Calu3 (cell line): ENCODE measurements around the gene TPH1. TPM values are rescaled to one million over a fixed set of nuclear protein-coding genes. Genes with fewer than 3 reads are reported as not detected.
"Not testable (repeated sequence)": the region's sequence is repeated elsewhere in the genome, so short reads cannot be mapped to it uniquely, and the experiment has no call there.

Experiments
- BruUV-seq: library from RNA; stranded (reverse); fragments of 400-500 nt; replicated peaks from 2 replicates; lab custom pipeline; 2021; lab: Mats Ljungman, UMichigan
- CTCF ChIA-PET: fragments of 300-600 bp; sonication (Branson Sonifier 250); formaldehyde crosslinking; loops from one replicate; lab custom pipeline; 2022; ENCODE audit warnings: antibody characterized with exemption; lab: Charles Lee
- DNase-seq: peaks from one replicate; pipeline ENCODE4 v3.0.0; 2022
- H3K27ac Mint-ChIP-seq: one replicate; pipeline ENCODE4 v1.8.0; 2022; ENCODE audit warnings: mixed read lengths; ENCODE audit not compliant: unreplicated experiment
- H3K27me3 Mint-ChIP-seq: one replicate; pipeline ENCODE4 v1.8.0; 2022; ENCODE audit warnings: mixed read lengths; ENCODE audit not compliant: unreplicated experiment
- H3K36me3 Mint-ChIP-seq: one replicate; pipeline ENCODE4 v1.8.0; 2022; ENCODE audit warnings: mild to moderate bottlenecking, moderate library complexity, mixed read lengths; ENCODE audit not compliant: insufficient read depth, unreplicated experiment
- H3K4me1 Mint-ChIP-seq: one replicate; pipeline ENCODE4 v1.8.0; 2022; ENCODE audit warnings: mild to moderate bottlenecking, low read depth, mixed read lengths; ENCODE audit not compliant: unreplicated experiment
- H3K4me3 Mint-ChIP-seq: one replicate; pipeline ENCODE4 v1.8.0; 2022; ENCODE audit warnings: mild to moderate bottlenecking, low read depth, moderate library complexity, mixed read lengths; ENCODE audit not compliant: unreplicated experiment
- H3K9me3 Mint-ChIP-seq: one replicate; pipeline ENCODE4 v1.8.0; 2022; ENCODE audit warnings: low read depth, mixed read lengths; ENCODE audit not compliant: unreplicated experiment
- CTCF ChIP-seq: fragments of 200-600 bp; IDR thresholded peaks from one replicate; pipeline ENCODE4 v1.8.0; 2022; ENCODE audit warnings: antibody characterized with exemption; ENCODE audit not compliant: unreplicated experiment
- intact Hi-C: fragments of 100-400 bp; cut with micrococcal nuclease; formaldehyde crosslinking; loops from one replicate; pipeline ENCODE4 v1.10.0; 2022; ENCODE audit not compliant: unreplicated experiment
- total RNA-seq: library from RNA; stranded (reverse); gene quantifications from 2 replicates; pipeline ENCODE4 v1.2.3, GENCODE V29; 2022

Gene TPH1
- total RNA-seq, 1 experiment from 2014 or later, result 0.24 TPM

- BruUV-seq, result no TSS peak
- Mint-ChIP-seq H3K27me3 (no peaks in the 10 kb centered on the region), H3K27ac (no peak overlapping the region), H3K4me3 (no peak overlapping the region), H3K36me3 (no peaks in the 10 kb centered on the region), H3K9me3 (no peaks in the 10 kb centered on the region), H3K4me1 (peaks cover 8% of the 10 kb centered on the region)
- intact Hi-C loops, result no loop called here
- no peak for TF ChIP-seq CTCF
- DNase-seq, result no peak
- CTCF ChIA-PET, result interaction anchor here (0.6 kb wide), 1 partner anchor 617 kb away, joined by 3 read pairs; the partner anchor contains the start of gene KCNJ11
These were observed 40.5 kb downstream of the TPH1 start for GRCh38 chr11:18005376-18006129.

- Mint-ChIP-seq H3K4me1 (peaks cover 8% of the 10 kb centered on the region), H3K27me3 (no peaks in the 10 kb centered on the region), H3K9me3 (no peaks in the 10 kb centered on the region), H3K4me3 (no peak overlapping the region), H3K27ac (no peak overlapping the region), H3K36me3 (no peaks in the 10 kb centered on the region)
- TF ChIP-seq CTCF, result no peak
- no TSS peak for BruUV-seq
- no peak for DNase-seq
- CTCF ChIA-PET, result no interaction called here
- intact Hi-C loops, result no loop called here
These were observed 44.9 kb downstream of the TPH1 start for GRCh38 chr11:18001191-18001590.

GRCh38 chr11:18000760-18001159 is 45.3 kb downstream of the TPH1 start:
- no peak for DNase-seq
- Mint-ChIP-seq H3K9me3 (no peaks in the 10 kb centered on the region), H3K36me3 (no peaks in the 10 kb centered on the region), H3K27ac (no peak overlapping the region), H3K4me1 (peaks cover 8% of the 10 kb centered on the region), H3K27me3 (no peaks in the 10 kb centered on the region), H3K4me3 (no peak overlapping the region)
- intact Hi-C loops, result no loop called here
- CTCF ChIA-PET, result no interaction called here
- BruUV-seq, result no TSS peak
- no peak for TF ChIP-seq CTCF

- BruUV-seq, H3K4me1 Mint-ChIP-seq, intact Hi-C loops, H3K36me3 Mint-ChIP-seq, H3K27ac Mint-ChIP-seq, H3K4me3 Mint-ChIP-seq, H3K27me3 Mint-ChIP-seq, H3K9me3 Mint-ChIP-seq, DNase-seq, CTCF ChIA-PET: not testable (repeated sequence)
These were observed 45.9 kb downstream of the TPH1 start for GRCh38 chr11:18000128-18000527.

Other genes starting within 250 kb of the TPH1 start
- 23.8 and 28.1 TPM in 2 replicates for gene SERGEF, start 33.2 kb downstream of the TPH1 start, total RNA-seq
- gene SAAL1, start 59.8 kb upstream of the TPH1 start, total RNA-seq, result 23.9 and 29.3 TPM in 2 replicates
- not detected in 2 replicates for gene MRGPRX3, start 86.3 kb upstream of the TPH1 start, total RNA-seq
- not detected in 2 replicates for gene MRGPRX4, start 126.6 kb upstream of the TPH1 start, total RNA-seq
- 2.6 and 7.2 TPM in 2 replicates for gene SAA4, start 190.5 kb upstream of the TPH1 start, total RNA-seq
- 22.0 and 31.5 TPM in 2 replicates for gene SAA2, start 202.4 kb upstream of the TPH1 start, total RNA-seq
- gene SAA1, start 220.0 kb upstream of the TPH1 start, total RNA-seq, result 23.9 and 54.1 TPM in 2 replicates